OCI-LY7 (cell line): ENCODE results near the gene CHRNA4. TPM values are rescaled to one million over a fixed set of nuclear protein-coding genes. Genes with fewer than 3 reads are reported as not detected.

Experiments used
- BruUV-seq: library from RNA; stranded (reverse); fragments of 400-500 nt; replicated peaks from 2 replicates; lab custom pipeline; 2021; lab: Mats Ljungman, UMichigan
- CTCF ChIA-PET: fragments of 300-600 bp; sonication (Branson Sonifier 250); formaldehyde crosslinking; loops from one replicate; lab custom pipeline; 2022; ENCODE audit warnings: antibody characterized with exemption; ENCODE audit not compliant: unreplicated experiment; lab: Charles Lee
- POLR2A ChIA-PET: fragments of 300-600 bp; sonication (Branson Sonifier 250); formaldehyde crosslinking; loops from one replicate; lab custom pipeline; 2022; ENCODE audit warnings: antibody characterized with exemption; lab: Charles Lee
- DNase-seq: peaks from one replicate; pipeline ENCODE4 v3.0.0-alpha.2; 2015; ENCODE audit warnings: low spot score
- H2AFZ ChIP-seq: fragments of 200-600 bp; sonication (generic), shearing (Covaris generic); 2 replicates; pipeline ENCODE4 v1.6.1; 2014; ENCODE audit warnings: mild to moderate bottlenecking, antibody characterized with exemption, low read length, moderate library complexity
- H3K27ac ChIP-seq: fragments of 200-600 bp; sonication (generic); 2 replicates; pipeline ENCODE4 v1.5.1; 2014; ENCODE audit warnings: mixed run types, low read depth, mild to moderate bottlenecking, moderate library complexity, low read length, inconsistent platforms; ENCODE audit not compliant: poor library complexity, severe bottlenecking
- H3K36me3 ChIP-seq: fragments of 200-600 bp; sonication (generic); 2 replicates; pipeline ENCODE4 v1.6.1; 2014; ENCODE audit warnings: mild to moderate bottlenecking, antibody characterized with exemption, low read length, moderate library complexity, mixed read lengths; ENCODE audit not compliant: insufficient read depth
- H3K4me1 ChIP-seq: fragments of 200-600 bp; sonication (generic); 2 replicates; pipeline ENCODE4 v1.5.1; 2014; ENCODE audit warnings: mild to moderate bottlenecking, low read length; ENCODE audit not compliant: insufficient read depth, poor library complexity, severe bottlenecking
- H3K4me2 ChIP-seq: fragments of 200-600 bp; sonication (generic); 2 replicates; pipeline ENCODE4 v1.6.1; 2014; ENCODE audit warnings: mild to moderate bottlenecking, low read length
- H3K4me3 ChIP-seq: fragments of 200-600 bp; sonication (generic); 2 replicates; pipeline ENCODE4 v1.5.1; 2014; ENCODE audit warnings: mild to moderate bottlenecking, low read depth, low read length; ENCODE audit not compliant: poor library complexity, severe bottlenecking
- H3K79me2 ChIP-seq: fragments of 200-600 bp; sonication (generic); 2 replicates; pipeline ENCODE4 v1.6.1; 2016; ENCODE audit warnings: low read depth, mild to moderate bottlenecking, low read length, moderate library complexity, mixed read lengths; ENCODE audit not compliant: insufficient read depth
- H3K9me2 ChIP-seq: fragments of 200-600 bp; sonication (generic); 2 replicates; pipeline ENCODE4 v1.6.1; 2016; ENCODE audit warnings: mild to moderate bottlenecking, low read length, mixed read lengths; ENCODE audit not compliant: insufficient read depth
- H3K9me3 ChIP-seq: fragments of 200-600 bp; sonication (generic); 2 replicates; pipeline ENCODE4 v1.6.1; 2014; ENCODE audit warnings: mild to moderate bottlenecking, mixed run types, low read length, mixed read lengths
- H4K20me1 ChIP-seq: fragments of 200-600 bp; sonication (generic); 2 replicates; pipeline ENCODE4 v1.6.1; 2014; ENCODE audit warnings: mild to moderate bottlenecking, antibody characterized with exemption, low read length, moderate library complexity, mixed read lengths; ENCODE audit not compliant: insufficient read depth
- EZH2phosphoT487 ChIP-seq: fragments of 200-600 bp; sonication (generic); IDR thresholded peaks from 2 replicates; pipeline ENCODE4 v1.6.1; 2018; ENCODE audit warnings: low read depth, borderline replicate concordance, mild to moderate bottlenecking, mixed run types, antibody characterized with exemption, low read length, moderate library complexity, mixed read lengths
- intact Hi-C: fragments of 100-400 bp; cut with micrococcal nuclease; formaldehyde crosslinking; loops from one replicate; pipeline ENCODE4 v1.10.0; 2022; ENCODE audit not compliant: unreplicated experiment
- total RNA-seq, 2 experiments: library from RNA; depleted of rRNA in 1 of 2; stranded (reverse); fragments of >200 nt in 1 of 2; shearing (Covaris generic) in 1 of 2; gene quantifications; 2 replicates each; pipeline ENCODE4 v1.2.3, GENCODE V29; 2014 to 2022
- TF ChIP-seq, protein P1 (sequence below): fragments of 200-600 bp; sonication (generic); conservative IDR thresholded peaks from 2 replicates; pipeline ENCODE4 v1.5.1; 2014; ENCODE audit warnings: mild to moderate bottlenecking, antibody characterized with exemption, low read length, moderate library complexity, mixed read lengths

Gene CHRNA4
- total RNA-seq, 2 experiments from 2014 or later = not detected

DNA sequence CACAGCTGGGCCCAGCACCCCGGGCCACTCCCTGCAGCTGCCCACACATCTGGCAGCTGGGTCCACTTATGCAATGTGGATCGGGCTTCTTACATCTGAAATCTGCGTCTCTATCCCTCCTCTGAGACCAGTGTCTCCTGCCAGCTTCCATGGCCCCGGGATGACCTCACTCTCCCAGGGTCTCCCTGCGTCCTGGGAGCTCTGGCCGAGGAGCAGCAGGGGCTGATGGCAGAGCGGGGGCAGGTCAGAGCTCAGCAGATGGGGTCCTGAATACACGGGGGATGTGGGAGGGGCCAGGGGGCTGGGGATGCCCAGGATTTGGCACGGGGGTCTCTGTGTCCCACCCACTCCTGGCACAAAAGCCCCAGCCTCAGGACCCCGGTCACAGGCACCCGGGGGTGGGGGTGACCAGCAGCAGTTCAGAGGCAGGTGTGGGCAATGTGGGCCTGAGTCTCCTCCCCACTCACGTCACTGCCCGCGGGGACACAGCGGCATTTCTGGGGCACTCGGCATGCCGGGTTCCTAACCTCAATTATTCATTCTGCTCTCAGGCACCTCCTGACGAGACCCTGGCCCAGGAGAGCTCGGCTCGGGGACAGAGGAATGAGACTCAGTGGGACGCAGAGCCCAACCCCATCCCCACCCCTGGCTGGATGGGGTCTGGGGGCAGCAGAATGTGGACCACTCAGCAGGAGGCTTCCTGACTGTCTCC is 16.4 kb downstream of the CHRNA4 start:
- Histone ChIP-seq H3K4me2 (no peak overlapping the region), H3K79me2 (no peaks in the 10 kb centered on the region), H3K9me3 (no peaks in the 10 kb centered on the region), H3K36me3 (no peaks in the 10 kb centered on the region), H2AFZ (no peak overlapping the region), H4K20me1 (no peaks in the 10 kb centered on the region), H3K4me3 (no peak overlapping the region), H3K4me1 (no peaks in the 10 kb centered on the region), H3K27ac (no peak overlapping the region), H3K9me2 (no peaks in the 10 kb centered on the region)
- no TSS peak for BruUV-seq
- intact Hi-C loops = no loop called here
- TF ChIP-seq, protein P1, sequence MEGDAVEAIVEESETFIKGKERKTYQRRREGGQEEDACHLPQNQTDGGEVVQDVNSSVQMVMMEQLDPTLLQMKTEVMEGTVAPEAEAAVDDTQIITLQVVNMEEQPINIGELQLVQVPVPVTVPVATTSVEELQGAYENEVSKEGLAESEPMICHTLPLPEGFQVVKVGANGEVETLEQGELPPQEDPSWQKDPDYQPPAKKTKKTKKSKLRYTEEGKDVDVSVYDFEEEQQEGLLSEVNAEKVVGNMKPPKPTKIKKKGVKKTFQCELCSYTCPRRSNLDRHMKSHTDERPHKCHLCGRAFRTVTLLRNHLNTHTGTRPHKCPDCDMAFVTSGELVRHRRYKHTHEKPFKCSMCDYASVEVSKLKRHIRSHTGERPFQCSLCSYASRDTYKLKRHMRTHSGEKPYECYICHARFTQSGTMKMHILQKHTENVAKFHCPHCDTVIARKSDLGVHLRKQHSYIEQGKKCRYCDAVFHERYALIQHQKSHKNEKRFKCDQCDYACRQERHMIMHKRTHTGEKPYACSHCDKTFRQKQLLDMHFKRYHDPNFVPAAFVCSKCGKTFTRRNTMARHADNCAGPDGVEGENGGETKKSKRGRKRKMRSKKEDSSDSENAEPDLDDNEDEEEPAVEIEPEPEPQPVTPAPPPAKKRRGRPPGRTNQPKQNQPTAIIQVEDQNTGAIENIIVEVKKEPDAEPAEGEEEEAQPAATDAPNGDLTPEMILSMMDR = no peak
- no peak for TF ChIP-seq EZH2phosphoT487
- DNase-seq = no peak
- POLR2A ChIA-PET = interaction anchor here (0.5 kb wide), 1 partner anchor 527 kb away, joined by 3 read pairs; no protein-coding TSS in a partner anchor
- CTCF ChIA-PET = no interaction called here

DNA sequence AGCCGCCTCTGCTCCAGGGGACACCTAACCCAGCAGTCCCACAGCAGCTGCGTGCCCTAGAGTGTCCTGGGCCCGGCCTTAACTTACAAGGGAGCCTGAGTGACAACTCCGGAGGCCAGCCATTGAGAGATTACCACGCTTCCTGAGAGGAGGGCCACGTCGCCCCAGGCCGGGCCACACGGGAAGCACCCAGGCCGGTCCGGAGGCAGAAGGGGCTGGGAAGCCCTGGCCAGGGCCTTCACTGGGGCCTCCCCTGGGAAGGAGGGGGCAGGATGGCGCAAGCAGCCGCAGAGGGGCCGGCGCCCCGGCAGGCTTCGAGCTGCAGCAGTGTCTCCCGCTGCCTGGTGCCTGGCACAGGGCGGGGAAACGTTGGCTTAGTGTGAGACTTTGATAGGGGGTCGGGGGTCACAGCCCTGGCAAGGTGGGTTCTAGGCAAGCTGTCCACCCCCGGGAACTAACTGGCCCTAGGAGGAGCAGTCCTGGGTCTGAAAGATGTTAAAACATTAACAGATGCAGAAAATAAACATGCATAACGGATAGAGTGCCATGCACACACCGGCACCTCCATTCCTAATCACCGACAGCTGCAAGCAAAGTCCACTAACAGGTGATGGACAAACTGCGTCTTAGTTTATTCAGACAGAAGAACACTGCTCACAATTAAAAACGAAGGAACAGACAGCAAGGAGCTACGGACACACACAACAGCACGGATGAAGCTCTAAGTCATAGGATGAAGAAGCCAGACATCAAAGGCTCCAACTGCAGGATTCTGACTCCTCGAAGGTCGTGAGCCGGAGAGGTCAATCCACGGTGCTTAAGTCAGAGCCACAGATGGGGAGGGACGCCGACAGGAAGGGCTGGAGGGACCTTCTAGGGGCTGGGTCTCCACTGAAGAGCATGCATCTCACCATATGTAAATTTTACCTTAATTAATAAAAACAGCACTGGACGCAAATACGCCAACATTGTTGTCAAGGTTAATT is 17.4 kb downstream of the CHRNA4 start:
- CTCF ChIA-PET = no interaction called here
- no peak overlapping the region for H2AFZ ChIP-seq
- intact Hi-C loops = no loop called here
- POLR2A ChIA-PET = interaction anchor here (0.5 kb wide), 1 partner anchor 528 kb away, joined by 3 read pairs; no protein-coding TSS in a partner anchor
- H3K4me1 ChIP-seq = no peaks in the 10 kb centered on the region
- H4K20me1 ChIP-seq = no peaks in the 10 kb centered on the region
- no peaks in the 10 kb centered on the region for H3K79me2 ChIP-seq
- BruUV-seq = no TSS peak
- DNase-seq = no peak
- H3K36me3 ChIP-seq = no peaks in the 10 kb centered on the region
- H3K9me2 ChIP-seq = no peaks in the 10 kb centered on the region
- no peak overlapping the region for H3K4me2 ChIP-seq
- H3K9me3 ChIP-seq = no peaks in the 10 kb centered on the region
- no peak overlapping the region for H3K27ac ChIP-seq
- H3K4me3 ChIP-seq = no peak overlapping the region
- TF ChIP-seq EZH2phosphoT487 = no peak
- TF ChIP-seq, protein P1 = no peak
